HCT116 (cell line): ENCODE results near the gene TSPAN31.

Source experiments
- CBX3 ChIP-seq: IDR thresholded peaks from 2 replicates; pipeline ENCODE4 v1.6.1; 2012; ENCODE audit warnings: low read depth
- CEBPB ChIP-seq: IDR thresholded peaks from 2 replicates; pipeline ENCODE4 v1.6.1; 2012; ENCODE audit warnings: low read depth
- EZH2phosphoT487 ChIP-seq: fragments of 200-600 bp; IDR thresholded peaks from 2 replicates; pipeline ENCODE4 v1.6.1; 2018; ENCODE audit warnings: antibody characterized with exemption, borderline replicate concordance
- MAX ChIP-seq: IDR thresholded peaks from 2 replicates; pipeline ENCODE4 v1.6.1; 2012
- POLR2A ChIP-seq: IDR thresholded peaks from 2 replicates; pipeline ENCODE4 v1.7.0; 2011; ENCODE audit warnings: borderline replicate concordance; ENCODE audit not compliant: insufficient read depth, insufficient read length; ENCODE audit errors: extremely low read depth
- POLR2AphosphoS5 ChIP-seq: IDR thresholded peaks from 2 replicates; pipeline ENCODE4 v1.6.1; 2011; ENCODE audit warnings: mild to moderate bottlenecking, low read depth, low read length, moderate library complexity
- REST ChIP-seq: IDR thresholded peaks from 2 replicates; pipeline ENCODE4 v1.6.1; 2012; ENCODE audit warnings: low read depth

DNA sequence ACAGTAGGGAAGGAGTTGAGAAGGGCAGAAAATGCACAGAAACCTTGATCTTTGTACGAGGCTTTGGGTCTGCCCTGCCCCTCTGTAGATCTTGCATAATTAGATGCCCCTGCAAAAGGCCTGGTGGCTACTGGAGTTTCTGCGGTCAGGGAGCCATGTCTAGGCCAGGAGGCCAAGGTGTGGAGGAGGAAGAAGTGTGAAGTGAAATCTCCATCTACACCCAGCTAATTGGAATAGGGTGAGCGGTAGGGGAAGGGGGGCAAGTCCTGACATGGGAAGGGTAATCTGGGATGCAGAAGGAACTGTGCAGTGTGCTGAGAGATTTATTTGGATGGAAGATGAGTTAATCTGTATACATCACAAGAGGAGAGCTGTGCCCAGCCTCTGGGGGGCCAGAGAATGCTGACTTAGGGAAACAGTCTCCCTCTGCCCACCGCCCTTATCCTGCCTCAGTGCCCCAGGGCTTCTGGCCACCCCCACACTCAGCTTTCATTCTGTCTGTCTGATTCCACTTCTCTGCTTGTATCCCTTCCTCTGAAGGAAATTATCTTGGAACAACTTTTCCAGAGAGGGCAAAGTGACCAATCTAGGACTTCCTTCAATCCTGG, 16.7 kb downstream of the TSPAN31 start:
- TF ChIP-seq EZH2phosphoT487 (no peak), POLR2A (no peak), CBX3 (no peak), REST (no peak), MAX (no peak), POLR2AphosphoS5 (no peak), CEBPB (no peak)
